ENCODE measurements around the gene FCHO2. TPM values are rescaled to one million over a fixed set of nuclear protein-coding genes. Genes with fewer than 3 reads are reported as not detected.

Gene FCHO2
- total RNA-seq, 1 donor from 2014 or later: 30.2 TPM

- Mint-ChIP-seq H3K36me3 (ENCODE audit: insufficient read depth) (peaks cover 23% of the 10 kb centered on the region), H3K4me3 (ENCODE audit: low read depth) (no peak overlapping the region), H3K27me3 (no peaks in the 10 kb centered on the region)
These were observed 32.9 kb downstream of the FCHO2 start for GRCh38 chr5:72988769-72989168.

GRCh38 chr5:72991394-72991793, 35.6 kb downstream of the FCHO2 start:
- H3K4me1 Mint-ChIP-seq (ENCODE audit: low read depth): no peaks in the 10 kb centered on the region

More at GRCh38 chr5:72988769-72989168, 32.9 kb downstream of the FCHO2 start:
- peaks cover 1% of the 10 kb centered on the region for H3K9me3 Mint-ChIP-seq (ENCODE audit: low read depth)
- DNase-seq (ENCODE audit: low spot score, unreplicated experiment): no peak
- TF ChIP-seq CTCF (IDR thresholded peaks at IDR 0.05; ENCODE audit: unreplicated experiment): no peak
- H3K27ac Mint-ChIP-seq: no peak overlapping the region
- no peaks in the 10 kb centered on the region for H3K4me1 Mint-ChIP-seq (ENCODE audit: low read depth)

GRCh38 chr5:72994578-72994977, 38.7 kb downstream of the FCHO2 start:
- Mint-ChIP-seq H3K4me1 (ENCODE audit: low read depth) (no peaks in the 10 kb centered on the region), H3K36me3 (ENCODE audit: insufficient read depth) (peaks cover 32% of the 10 kb centered on the region), H3K27me3 (no peaks in the 10 kb centered on the region), H3K27ac (no peak overlapping the region), H3K9me3 (ENCODE audit: low read depth) (peaks cover 7% of the 10 kb centered on the region), H3K4me3 (ENCODE audit: low read depth) (no peak overlapping the region)
- TF ChIP-seq CTCF (IDR thresholded peaks at IDR 0.05; ENCODE audit: unreplicated experiment): no peak
- DNase-seq (ENCODE audit: low spot score, unreplicated experiment): no peak

More at GRCh38 chr5:72991394-72991793, 35.6 kb downstream of the FCHO2 start:
- DNase-seq (ENCODE audit: low spot score, unreplicated experiment): no peak
- Mint-ChIP-seq H3K4me3 (ENCODE audit: low read depth) (no peak overlapping the region), H3K27ac (no peak overlapping the region), H3K27me3 (no peaks in the 10 kb centered on the region), H3K36me3 (ENCODE audit: insufficient read depth) (peaks cover 34% of the 10 kb centered on the region), H3K9me3 (ENCODE audit: low read depth) (peaks cover 7% of the 10 kb centered on the region)
- no peak for TF ChIP-seq CTCF (IDR thresholded peaks at IDR 0.05; ENCODE audit: unreplicated experiment)

GRCh38 chr5:72996632-72997031, 40.8 kb downstream of the FCHO2 start:
- no peak for DNase-seq (ENCODE audit: low spot score, unreplicated experiment)
- Mint-ChIP-seq H3K27me3 (no peaks in the 10 kb centered on the region), H3K27ac (no peak overlapping the region), H3K4me3 (ENCODE audit: low read depth) (no peak overlapping the region), H3K36me3 (ENCODE audit: insufficient read depth) (peaks cover 32% of the 10 kb centered on the region), H3K9me3 (ENCODE audit: low read depth) (peaks cover 7% of the 10 kb centered on the region), H3K4me1 (ENCODE audit: low read depth) (no peaks in the 10 kb centered on the region)
- TF ChIP-seq CTCF (IDR thresholded peaks at IDR 0.05; ENCODE audit: unreplicated experiment): no peak

- no peak for TF ChIP-seq CTCF (IDR thresholded peaks at IDR 0.05; ENCODE audit: unreplicated experiment)
- Mint-ChIP-seq H3K27ac (no peak overlapping the region), H3K4me3 (ENCODE audit: low read depth) (no peak overlapping the region), H3K36me3 (ENCODE audit: insufficient read depth) (peaks cover 5% of the 10 kb centered on the region), H3K9me3 (ENCODE audit: low read depth) (no peaks in the 10 kb centered on the region), H3K4me1 (ENCODE audit: low read depth) (no peaks in the 10 kb centered on the region), H3K27me3 (no peaks in the 10 kb centered on the region)
- no peak for DNase-seq (ENCODE audit: low spot score, unreplicated experiment)
These were observed 44.1 kb downstream of the FCHO2 start for GRCh38 chr5:72999916-73000315.
